NCI-H1417 treated with DMSO at 0.1 percent for 48 hours (cell line): ENCODE measurements around the gene ADD1.

Source experiments
- DNase-seq: peaks from one replicate; lab custom pipeline; 2025; lab: John Stamatoyannopoulos, UW

Gene ADD1

GRCh38 chr4:2859514-2859913 lies 15.9 kb downstream of the ADD1 start:
- no peak for DNase-seq

GRCh38 chr4:2860391-2861348 lies 17.0 kb downstream of the ADD1 start:
- DNase-seq: no peak

- DNase-seq: no peak
Observed at GRCh38 chr4:2861631-2862436, 18.2 kb downstream of the ADD1 start.

- DNase-seq: no peak
Observed at GRCh38 chr4:2862528-2862927, 18.9 kb downstream of the ADD1 start.

GRCh38 chr4:2863649-2864048 lies 20.0 kb downstream of the ADD1 start:
- DNase-seq: no peak

GRCh38 chr4:2865196-2865780 lies 21.6 kb downstream of the ADD1 start:
- no peak for DNase-seq

- DNase-seq: no peak
Observed at GRCh38 chr4:2866160-2866861, 22.7 kb downstream of the ADD1 start.

- DNase-seq: no peak
Observed at GRCh38 chr4:2866891-2867290, 23.2 kb downstream of the ADD1 start.

GRCh38 chr4:2867758-2868491 lies 24.3 kb downstream of the ADD1 start:
- no peak for DNase-seq

- no peak for DNase-seq
Observed at GRCh38 chr4:2868877-2869487, 25.3 kb downstream of the ADD1 start.

- DNase-seq: no peak
Observed at GRCh38 chr4:2869659-2870058, 26.0 kb downstream of the ADD1 start.

- DNase-seq: no peak
Observed at GRCh38 chr4:2870082-2870481, 26.4 kb downstream of the ADD1 start.

- DNase-seq: no peak
Observed at GRCh38 chr4:2871466-2871865, 27.8 kb downstream of the ADD1 start.

GRCh38 chr4:2871911-2872310 lies 28.3 kb downstream of the ADD1 start:
- DNase-seq: no peak

- DNase-seq: no peak
Observed at GRCh38 chr4:2873329-2873728, 29.7 kb downstream of the ADD1 start.

GRCh38 chr4:2874861-2875260 lies 31.2 kb downstream of the ADD1 start:
- DNase-seq: no peak

GRCh38 chr4:2875556-2875955 lies 31.9 kb downstream of the ADD1 start:
- no peak for DNase-seq

GRCh38 chr4:2878346-2878745 lies 34.7 kb downstream of the ADD1 start:
- DNase-seq: no peak

GRCh38 chr4:2879026-2879425 lies 35.4 kb downstream of the ADD1 start:
- DNase-seq: no peak

GRCh38 chr4:2881431-2881830 lies 37.8 kb downstream of the ADD1 start:
- DNase-seq: no peak

GRCh38 chr4:2882341-2882740 lies 38.7 kb downstream of the ADD1 start:
- DNase-seq: no peak
